Measurements from ENCODE around the gene MKRN2. TPM values are rescaled to one million over a fixed set of nuclear protein-coding genes. Genes with fewer than 3 reads are reported as not detected.

The MKRN2 gene
- total and polyA plus RNA-seq, 2 of the 8 experiments (the other 6 are each of a cell fraction or from before 2014, with no cell fraction given) = 15.3 to 17.6 TPM

GRCh38 chr3:12507591-12508281 is 49.2 kb upstream of the MKRN2 start:
- H3K79me1 ChIP-seq (ENCODE audit: low read depth, low read length) = no peaks in the 10 kb centered on the region
- CTCF ChIA-PET (ENCODE audit: partially characterized antibody) = interaction anchor here (1.2 to 5.1 kb wide), 4 partner anchors 12 to 441 kb away, joined by 3 to 32 read pairs (median 3); no protein-coding TSS in a partner anchor
- no peak overlapping the region for H3K9ac ChIP-seq (replicated peaks in 1 of 4; ENCODE audit: extremely low read depth in 1 of 4, low read depth in 3 of 4, low read length in 3 of 4)
- no peaks in the 10 kb centered on the region for H3K27me3 ChIP-seq (replicated peaks in 1 of 4; ENCODE audit: control insufficient read depth in 3 of 4, extremely low read depth in 1 of 4, insufficient read depth in 3 of 4, low read length in 3 of 4)
- no peak overlapping the region for H3K27ac ChIP-seq (ENCODE audit: low read depth, low read length)
- no peaks in the 10 kb centered on the region for H3K9me3 ChIP-seq (ENCODE audit: insufficient read depth in 2 of 2, low read depth in 1 of 2, low read length in 1 of 2)
- no peak overlapping the region for H2BK5ac ChIP-seq (ENCODE audit: low read depth, low read length)
- no peaks in the 10 kb centered on the region for H3K79me2 ChIP-seq (ENCODE audit: control insufficient read depth in 1 of 2, insufficient read depth in 2 of 2, low read length in 2 of 2)
- WGBS, 2 experiments (ENCODE audit: extremely low coverage in 1 of 2, insufficient coverage in 1 of 2, insufficient read length in 1 of 2, insufficient replicate concordance in 2 of 2, low coverage in 1 of 2, low lambda C conversion rate in 2 of 2, missing lambda C conversion rate in 1 of 2) = 85% methylated on average over 8 of the region's 8 CpGs; no CpG with 5 or more reads in 1 of the 2 experiments
- H3K14ac ChIP-seq (ENCODE audit: insufficient read length) = no peak overlapping the region
- no peak overlapping the region for H3K23ac ChIP-seq (ENCODE audit: insufficient read length)
- H4K8ac ChIP-seq (ENCODE audit: extremely low read depth, insufficient read depth, low read length) = no peak overlapping the region
- H4K91ac ChIP-seq (replicated peaks; ENCODE audit: insufficient read length, low read length) = no peak overlapping the region
- H3K18ac ChIP-seq (ENCODE audit: extremely low read depth, low read length) = no peak overlapping the region
- no peak overlapping the region for H2AK5ac ChIP-seq (ENCODE audit: low read depth, low read length)
- DNase-seq (ENCODE audit: low read depth in 1 of 2, low spot score in 2 of 2) (no peak), FAIRE-seq (no peak)
- no peak overlapping the region for H3K4me2 ChIP-seq (ENCODE audit: insufficient read depth in 1 of 2, low read depth in 2 of 2, low read length in 2 of 2)
- H3K4ac ChIP-seq (replicated peaks; ENCODE audit: insufficient read length, low read depth, low read length) = no peak overlapping the region
- no peak overlapping the region for H2BK12ac ChIP-seq (ENCODE audit: low read depth, low read length)
- H2BK15ac ChIP-seq (ENCODE audit: low read length) = no peak overlapping the region
- POLR2A ChIA-PET (ENCODE audit: partially characterized antibody) = interaction anchor here (0.6 to 3.0 kb wide), 5 partner anchors 9 to 111 kb away, joined by 3 to 9 read pairs (median 3); no protein-coding TSS in a partner anchor
- H3K36me3 ChIP-seq (ENCODE audit: control insufficient read depth in 2 of 4, insufficient read depth in 4 of 4, low read length in 3 of 4) = peaks cover 8 to 47% (median 23%) of the 10 kb centered on the region in 4 experiments
- no peak overlapping the region for H2BK120ac ChIP-seq (replicated peaks; ENCODE audit: low read depth, low read length)
- no peaks in the 10 kb centered on the region for H3K23me2 ChIP-seq (ENCODE audit: low read depth, low read length)
- no peak overlapping the region for H4K5ac ChIP-seq (ENCODE audit: insufficient read length, low read depth, low read length)
- H2BK20ac ChIP-seq (ENCODE audit: low read length) = no peak overlapping the region
- H3K4me3 ChIP-seq (ENCODE audit: extremely low read depth in 1 of 4, insufficient read depth in 2 of 4, low read depth in 3 of 4, low read length in 4 of 4) = no peak overlapping the region
- no peak overlapping the region for H3K56ac ChIP-seq (replicated peaks; ENCODE audit: insufficient read length, low read depth, low read length)
- H3K4me1 ChIP-seq (replicated peaks in 1 of 4; ENCODE audit: control insufficient read depth in 3 of 4, insufficient read depth in 4 of 4, low read length in 3 of 4) = no peaks in the 10 kb centered on the region
- no peaks in the 10 kb centered on the region for H4K20me1 ChIP-seq (replicated peaks in 1 of 2; ENCODE audit: control insufficient read depth in 1 of 2, insufficient read depth in 2 of 2, low read length in 2 of 2)
- H2AFZ ChIP-seq (ENCODE audit: low read length) = no peak overlapping the region
- TF ChIP-seq TAF1 (IDR thresholded peaks at IDR 0.05; ENCODE audit: low read depth, low read length) (no peak), SAP30 (IDR thresholded peaks at IDR 0.05; ENCODE audit: insufficient read depth, insufficient replicate concordance, low read length) (no peak), PHF8 (conservative IDR thresholded peaks at IDR 0.05; ENCODE audit: low read depth, low read length) (no peak), TBP (IDR thresholded peaks at IDR 0.05; ENCODE audit: low read depth, low read length) (no peak), HDAC6 (IDR thresholded peaks at IDR 0.05; ENCODE audit: low read depth, low read length) (no peak), EGR1 (IDR thresholded peaks at IDR 0.05; ENCODE audit: borderline replicate concordance, low read depth, low read length) (no peak)
